C4-2B (cell line): ENCODE measurements around the gene TMUB1.

Experiments used
- CTCF ChIP-seq: fragments of 450-650 bp; conservative IDR thresholded peaks from 2 replicates; pipeline ENCODE4 v1.5.1; 2017; ENCODE audit warnings: mild to moderate bottlenecking
- ZFX ChIP-seq: fragments of 450-650 bp; IDR thresholded peaks from 2 replicates; pipeline ENCODE4 v1.6.1; 2017

GRCh38 chr7:151100921-151101320 is 17.6 kb upstream of the TMUB1 start:
- TF ChIP-seq CTCF: no peak
- no peak for TF ChIP-seq ZFX
